IMR-90 (cell line): ENCODE data around the gene ARF6. TPM values are rescaled to one million over a fixed set of nuclear protein-coding genes. Genes with fewer than 3 reads are reported as not detected.

Experiments used
- ATAC-seq: fragments of 200-7000 bp; cut with Tn5 transposase; 2 replicates; pipeline ENCODE4 v1.9.1; 2020; ENCODE audit warnings: low read depth, mild to moderate bottlenecking, moderate library complexity
- BruUV-seq: library from RNA; stranded (reverse); fragments of 400-500 nt; replicated peaks from 2 replicates; lab custom pipeline; 2021; lab: Mats Ljungman, UMichigan
- CTCF ChIA-PET: fragments of 300-600 bp; formaldehyde crosslinking; extraction: SDS; loops from one replicate; lab custom pipeline; 2021; ENCODE audit warnings: antibody characterized with exemption; lab: Yijun Ruan, JAX
- POLR2A ChIA-PET: fragments of 300-600 bp; sonication (Branson Sonifier 250); formaldehyde crosslinking; loops from one replicate; lab custom pipeline; 2022; ENCODE audit warnings: antibody characterized with exemption; ENCODE audit not compliant: unreplicated experiment; lab: Charles Lee
- DNase-seq: peaks from one replicate; pipeline ENCODE4 v3.0.0; 2013
- H2AFZ ChIP-seq: replicated peaks from 2 replicates; pipeline ENCODE3; 2013; ENCODE audit warnings: low read length, mild to moderate bottlenecking; ENCODE audit not compliant: poor library complexity
- H2AK5ac ChIP-seq: 2 replicates; pipeline ENCODE4 v1.6.1; 2013; ENCODE audit warnings: low read depth, low read length, inconsistent platforms
- H2AK9ac ChIP-seq: replicated peaks from 2 replicates; pipeline ENCODE3; 2013; ENCODE audit warnings: mild to moderate bottlenecking, low read depth, low read length, moderate library complexity; ENCODE audit not compliant: poor library complexity
- H2BK120ac ChIP-seq: 2 replicates; pipeline ENCODE4 v1.6.1; 2013; ENCODE audit warnings: low read depth, low read length, inconsistent platforms
- H2BK15ac ChIP-seq: 3 replicates; pipeline ENCODE4 v1.6.1; 2013; ENCODE audit warnings: low read depth, low read length, inconsistent platforms
- H2BK20ac ChIP-seq: 2 replicates; pipeline ENCODE4 v1.6.1; 2013; ENCODE audit warnings: low read depth, mild to moderate bottlenecking, inconsistent platforms, low read length, moderate library complexity
- H2BK5ac ChIP-seq: 2 replicates; pipeline ENCODE4 v1.6.1; 2013; ENCODE audit warnings: mild to moderate bottlenecking, low read depth, low read length, inconsistent platforms; ENCODE audit not compliant: poor library complexity, severe bottlenecking
- H3K14ac ChIP-seq: replicated peaks from 2 replicates; pipeline ENCODE4 v1.6.1; 2013; ENCODE audit warnings: low read depth, low read length, inconsistent platforms
- H3K18ac ChIP-seq: 2 replicates; pipeline ENCODE4 v1.6.1; 2013; ENCODE audit warnings: low read depth, low read length, control low read depth
- H3K23ac ChIP-seq: 2 replicates; pipeline ENCODE4 v1.6.1; 2013; ENCODE audit warnings: low read depth, low read length, inconsistent platforms
- H3K27ac ChIP-seq: 2 replicates; pipeline ENCODE4 v1.5.1; 2013; ENCODE audit warnings: mild to moderate bottlenecking, control low read depth, low read length; ENCODE audit not compliant: insufficient read depth
- H3K27me3 ChIP-seq: 2 replicates; pipeline ENCODE4 v1.6.1; 2013; ENCODE audit warnings: low read length; ENCODE audit not compliant: control insufficient read depth, insufficient read depth
- H3K36me3 ChIP-seq: 2 replicates; pipeline ENCODE4 v1.6.1; 2013; ENCODE audit warnings: low read length, mixed read lengths; ENCODE audit not compliant: control insufficient read depth, insufficient read depth
- H3K4ac ChIP-seq: 2 replicates; pipeline ENCODE4 v1.6.1; 2013; ENCODE audit warnings: low read depth, low read length, inconsistent platforms
- H3K4me1 ChIP-seq: 2 replicates; pipeline ENCODE4 v1.6.1; 2013; ENCODE audit warnings: low read length, mixed read lengths; ENCODE audit not compliant: control insufficient read depth, insufficient read depth
- H3K4me2 ChIP-seq: 2 replicates; pipeline ENCODE4 v1.6.1; 2013; ENCODE audit warnings: low read depth, mild to moderate bottlenecking, control low read depth, low read length, moderate library complexity
- H3K4me3 ChIP-seq: 2 replicates; pipeline ENCODE4 v1.5.1; 2013; ENCODE audit warnings: low read depth, mild to moderate bottlenecking, control low read depth, low read length, moderate library complexity; ENCODE audit not compliant: insufficient read depth
- H3K56ac ChIP-seq: 2 replicates; pipeline ENCODE4 v1.6.1; 2013; ENCODE audit warnings: low read length, inconsistent platforms; ENCODE audit not compliant: insufficient read depth; ENCODE audit errors: extremely low read depth
- H3K79me1 ChIP-seq, 2 experiments: 2 replicates each; pipeline ENCODE4 v1.6.1; 2013; ENCODE audit warnings: low read length in 2 of 2, inconsistent platforms in 1 of 2, low read depth in 1 of 2
- H3K9ac ChIP-seq: 2 replicates; pipeline ENCODE4 v1.6.1; 2013; ENCODE audit warnings: low read depth, low read length, control low read depth
- H3K9me1 ChIP-seq: 2 replicates; pipeline ENCODE4 v1.6.1; 2013; ENCODE audit warnings: low read length, inconsistent platforms; ENCODE audit not compliant: insufficient read depth
- H3K9me3 ChIP-seq: 2 replicates; pipeline ENCODE4 v1.6.1; 2013; ENCODE audit warnings: low read length; ENCODE audit not compliant: control insufficient read depth, insufficient read depth
- H4K20me1 ChIP-seq: 2 replicates; pipeline ENCODE4 v1.6.1; 2013; ENCODE audit warnings: low read length, inconsistent platforms; ENCODE audit not compliant: insufficient read depth
- H4K5ac ChIP-seq: 2 replicates; pipeline ENCODE4 v1.6.1; 2013; ENCODE audit warnings: mild to moderate bottlenecking, low read depth, low read length, control low read depth
- H4K8ac ChIP-seq, 2 experiments: 2 replicates each; pipeline ENCODE4 v1.6.1; 2013; ENCODE audit warnings: low read depth in 2 of 2, low read length in 2 of 2, control low read depth in 1 of 2, inconsistent platforms in 1 of 2
- H4K91ac ChIP-seq: 2 replicates; pipeline ENCODE4 v1.6.1; 2013; ENCODE audit warnings: low read depth, low read length, inconsistent platforms; ENCODE audit not compliant: insufficient read depth
- MAZ ChIP-seq: IDR thresholded peaks from 2 replicates; pipeline ENCODE4 v1.6.1; 2012; ENCODE audit warnings: low read depth, mild to moderate bottlenecking, low read length, improper control_type of control experiment, moderate library complexity, borderline replicate concordance
- NFE2L2 ChIP-seq: fragments of 150-350 bp; IDR thresholded peaks from 2 replicates; pipeline ENCODE4 v1.6.1; 2016; ENCODE audit warnings: low read depth, mild to moderate bottlenecking, low read length
- RFX5 ChIP-seq: IDR thresholded peaks from 2 replicates; pipeline ENCODE4 v1.8.0; 2012; ENCODE audit warnings: low read depth, mild to moderate bottlenecking, low read length, moderate library complexity
- SMC3 ChIP-seq: fragments of 150-350 bp; IDR thresholded peaks from 2 replicates; pipeline ENCODE4 v1.6.1; 2016; ENCODE audit warnings: low read depth, mild to moderate bottlenecking, antibody characterized with exemption, low read length, moderate library complexity
- WGBS, 2 experiments: methylation state at CpG; one replicate each; pipeline versions ENCODE4 v1.1.5 to v1.1.7; 2013; ENCODE audit warnings: missing lambda C conversion rate in 2 of 2; ENCODE audit not compliant: insufficient read length in 1 of 2; ENCODE audit errors: extremely low coverage in 2 of 2; 5-methylcytosine and 5-hydroxymethylcytosine counted together
- dilution Hi-C: fragments of 300-500 bp; cut with HindIII; formaldehyde crosslinking; loops from one replicate; pipeline ENCODE4 v1.14.3; 2018; ENCODE audit warnings: low sequenced_read_pairs; ENCODE audit not compliant: unreplicated experiment
- in situ Hi-C: fragments of 300-500 bp; cut with MboI; formaldehyde crosslinking; loops from 3 replicates; pipeline ENCODE4 v1.14.3; 2019; ENCODE audit warnings: low sequenced_read_pairs, inconsistent platforms, mixed read lengths
- intact Hi-C: fragments of 100-400 bp; cut with micrococcal nuclease; formaldehyde crosslinking; loops from 2 replicates; pipeline ENCODE4 v1.10.0; 2022
- polyA plus RNA-seq, 3 experiments: library from polyadenylated mRNA; depleted of rRNA; stranded (reverse); fragments of >200 nt; gene quantifications; 2 replicates each; pipeline ENCODE4 v1.2.3, GENCODE V29; 2012; ENCODE audit warnings: low replicate concordance in 1 of 3
- total RNA-seq: library from RNA; depleted of rRNA; stranded (reverse); fragments of >200 nt; gene quantifications from 2 replicates; pipeline ENCODE4 v1.2.3, GENCODE V29; 2012

The ARF6 gene
- total and polyA plus RNA-seq, 2 of the 4 experiments (the other 2 are of a cell fraction), result 32.1 to 40.1 TPM

GRCh38 chr14:49907186-49907585 is 14.3 kb downstream of the ARF6 start:
- H2AK9ac ChIP-seq, result no peak overlapping the region
- no peak overlapping the region for H3K4me2 ChIP-seq
- no peak overlapping the region for H4K5ac ChIP-seq
- H2BK5ac ChIP-seq, result peak overlapping the region; percentile 81
- BruUV-seq, result no TSS peak
- TF ChIP-seq MAZ (no peak), NFE2L2 (no peak), RFX5 (no peak), SMC3 (no peak)
- POLR2A ChIA-PET, result interaction anchor here (0.6 kb wide), 1 partner anchor 41 kb away, joined by 3 read pairs; no protein-coding TSS in a partner anchor
- no peaks in the 10 kb centered on the region for H3K36me3 ChIP-seq
- H3K27ac ChIP-seq, result peak overlapping the region; percentile 76
- dilution Hi-C loops (no loop called here), in situ Hi-C loops (no loop called here), intact Hi-C loops (no loop called here)
- H3K79me1 ChIP-seq, result peaks cover 0 to 13% of the 10 kb centered on the region in 2 experiments; a peak in 1 of 4 replicates
- peaks cover 6% of the 10 kb centered on the region; the same call in 1 of the 2 replicates for H3K4me1 ChIP-seq
- H2BK15ac ChIP-seq, result peak overlapping the region; percentile 98
- peak overlapping the region; percentile 94 for H2BK120ac ChIP-seq
- DNase-seq (no peak), ATAC-seq (no peak)
- no peak overlapping the region for H3K4me3 ChIP-seq
- peak overlapping the region; percentile 59 to 88 for H4K8ac ChIP-seq
- H3K18ac ChIP-seq, result peak overlapping the region; percentile 67; the same call in 1 of the 2 replicates
- H2BK20ac ChIP-seq, result peak overlapping the region; percentile 95
- H3K4ac ChIP-seq, result peak overlapping the region; percentile 89
- H3K9ac ChIP-seq, result peak overlapping the region; percentile 13; the same call in 1 of the 2 replicates
- no CpG with 5 or more reads among the region's 5 CpGs for WGBS, 2 experiments
- H4K91ac ChIP-seq, result peak overlapping the region; percentile 95
- no peaks in the 10 kb centered on the region for H3K27me3 ChIP-seq
- peaks cover 6% of the 10 kb centered on the region for H3K9me1 ChIP-seq
- CTCF ChIA-PET, result no interaction called here
- H3K23ac ChIP-seq, result peak overlapping the region; percentile 89
- H3K56ac ChIP-seq, result peak overlapping the region; percentile 24; the same call in 1 of the 2 replicates
- no peak overlapping the region for H2AFZ ChIP-seq
- no peaks in the 10 kb centered on the region; the same call in 1 of the 2 replicates for H4K20me1 ChIP-seq
- H2AK5ac ChIP-seq, result peak overlapping the region; percentile 97
- peak overlapping the region; percentile 95 for H3K14ac ChIP-seq
- no peaks in the 10 kb centered on the region for H3K9me3 ChIP-seq
